HEK293 (cell line): ENCODE data around the gene FBXL7.

Experiments
- CTCF ChIA-PET: fragments of 350-600 bp; formaldehyde crosslinking; extraction: SDS; loops from one replicate; lab custom pipeline; 2021; ENCODE audit warnings: antibody characterized with exemption; lab: Yijun Ruan, JAX
- POLR2A ChIA-PET: fragments of 300-600 bp; formaldehyde crosslinking; extraction: SDS; loops from one replicate; lab custom pipeline; 2020; ENCODE audit warnings: antibody characterized with exemption, inconsistent platforms; lab: Yijun Ruan, JAX
- H3K27ac ChIP-seq: fragments of 200-500 bp; sonication (Bioruptor generic); 2 replicates; pipeline ENCODE4 v1.5.1; 2014; ENCODE audit warnings: low read depth, low read length, control low read depth, inconsistent platforms; ENCODE audit errors: extremely low read depth
- H3K36me3 ChIP-seq, 2 experiments: fragments of 200-500 bp in 1 of 2; sonication (Bioruptor generic) in 1 of 2; 1 replicate in 1 of 2; 2 replicates in 1 of 2; pipeline ENCODE4 v1.5.1; 2014 to 2017; ENCODE audit warnings: inconsistent platforms in 2 of 2, low read length in 2 of 2; ENCODE audit not compliant: control insufficient read depth in 2 of 2, insufficient read depth in 1 of 2
- H3K4me1 ChIP-seq: fragments of 200-500 bp; sonication (Bioruptor generic); 2 replicates; pipeline ENCODE4 v1.5.1; 2014; ENCODE audit warnings: mild to moderate bottlenecking, low read length, inconsistent platforms; ENCODE audit not compliant: control insufficient read depth, insufficient read depth
- H3K4me3 ChIP-seq: 2 replicates; pipeline ENCODE4 v1.5.1; 2011; ENCODE audit warnings: low read depth, mild to moderate bottlenecking, control low read depth, low read length, moderate library complexity
- H3K9me3 ChIP-seq: fragments of 200-500 bp; sonication (Bioruptor generic); 2 replicates; pipeline ENCODE4 v1.5.1; 2014; ENCODE audit warnings: low read depth, low read length, inconsistent platforms; ENCODE audit not compliant: control insufficient read depth, insufficient read depth
- FEZF1 ChIP-seq: fragments of 450-650 bp; formaldehyde crosslinking; IDR thresholded peaks from 2 replicates; pipeline ENCODE4 v1.5.1; 2016; ENCODE audit warnings: missing biosample characterization, missing genetic modification characterization
- GFI1B ChIP-seq: fragments of 450-650 bp; formaldehyde crosslinking; IDR thresholded peaks from 2 replicates; pipeline ENCODE4 v1.5.1; 2016; ENCODE audit warnings: missing biosample characterization, missing genetic modification characterization
- KLF16 ChIP-seq: fragments of 450-650 bp; formaldehyde crosslinking; IDR thresholded peaks from 2 replicates; pipeline ENCODE4 v1.5.1; 2017; ENCODE audit warnings: missing biosample characterization, missing genetic modification characterization
- YY1 ChIP-seq: fragments of 450-650 bp; formaldehyde crosslinking; IDR thresholded peaks from 2 replicates; pipeline ENCODE4 v1.5.1; 2018; ENCODE audit warnings: missing biosample characterization, missing genetic modification characterization
- ZBTB44 ChIP-seq: fragments of 450-650 bp; IDR thresholded peaks from 2 replicates; pipeline ENCODE4 v1.5.1; 2018; ENCODE audit warnings: missing biosample characterization, mild to moderate bottlenecking, missing genetic modification characterization
- ZBTB49 ChIP-seq: fragments of 450-650 bp; formaldehyde crosslinking; IDR thresholded peaks from 2 replicates; pipeline ENCODE4 v1.5.1; 2016; ENCODE audit warnings: missing biosample characterization, missing genetic modification characterization, low read depth
- ZNF133 ChIP-seq: fragments of 450-650 bp; formaldehyde crosslinking; IDR thresholded peaks from 2 replicates; pipeline ENCODE4 v1.5.1; 2016; ENCODE audit warnings: missing biosample characterization, missing genetic modification characterization
- ZNF155 ChIP-seq: fragments of 450-650 bp; formaldehyde crosslinking; IDR thresholded peaks from 2 replicates; pipeline ENCODE4 v1.5.1; 2016; ENCODE audit warnings: missing biosample characterization, missing genetic modification characterization
- ZNF19 ChIP-seq: fragments of 450-650 bp; formaldehyde crosslinking; IDR thresholded peaks from 2 replicates; pipeline ENCODE4; 2016; ENCODE audit warnings: missing biosample characterization, missing genetic modification characterization, low read depth
- ZNF311 ChIP-seq: fragments of 450-650 bp; formaldehyde crosslinking; IDR thresholded peaks from 2 replicates; pipeline ENCODE4 v1.5.1; 2017; ENCODE audit warnings: missing biosample characterization, missing genetic modification characterization, borderline replicate concordance
- ZNF501 ChIP-seq: fragments of 450-650 bp; formaldehyde crosslinking; IDR thresholded peaks from 2 replicates; pipeline ENCODE4 v1.5.1; 2016; ENCODE audit warnings: missing biosample characterization, missing genetic modification characterization
- ZNF521 ChIP-seq: fragments of 450-650 bp; formaldehyde crosslinking; IDR thresholded peaks from 2 replicates; pipeline ENCODE4 v1.5.1; 2017; ENCODE audit warnings: missing biosample characterization, mild to moderate bottlenecking, missing genetic modification characterization
- ZNF585B ChIP-seq: fragments of 450-650 bp; formaldehyde crosslinking; IDR thresholded peaks from 2 replicates; pipeline ENCODE4 v1.5.1; 2016; ENCODE audit warnings: missing biosample characterization, missing genetic modification characterization
- ZNF596 ChIP-seq: fragments of 450-650 bp; IDR thresholded peaks from 2 replicates; pipeline ENCODE4 v1.5.0; 2018; ENCODE audit warnings: missing biosample characterization, mild to moderate bottlenecking, missing genetic modification characterization, moderate library complexity
- ZNF624 ChIP-seq: fragments of 450-650 bp; formaldehyde crosslinking; IDR thresholded peaks from 2 replicates; pipeline ENCODE4 v1.5.1; 2017; ENCODE audit warnings: missing biosample characterization, missing genetic modification characterization
- TF ChIP-seq, protein P1 (sequence below): fragments of 450-650 bp; formaldehyde crosslinking; IDR thresholded peaks from 2 replicates; pipeline ENCODE4 v1.5.1; 2016; ENCODE audit warnings: missing biosample characterization, missing genetic modification characterization
- TF ChIP-seq, protein P2 (sequence below): fragments of 450-650 bp; formaldehyde crosslinking; IDR thresholded peaks from 2 replicates; pipeline ENCODE4 v1.5.1; 2016; ENCODE audit warnings: missing biosample characterization, missing genetic modification characterization
- TF ChIP-seq, protein P3 (sequence below): fragments of 450-650 bp; formaldehyde crosslinking; IDR thresholded peaks from 2 replicates; pipeline ENCODE4 v1.5.1; 2016; ENCODE audit warnings: missing biosample characterization, missing genetic modification characterization

The FBXL7 gene

DNA sequence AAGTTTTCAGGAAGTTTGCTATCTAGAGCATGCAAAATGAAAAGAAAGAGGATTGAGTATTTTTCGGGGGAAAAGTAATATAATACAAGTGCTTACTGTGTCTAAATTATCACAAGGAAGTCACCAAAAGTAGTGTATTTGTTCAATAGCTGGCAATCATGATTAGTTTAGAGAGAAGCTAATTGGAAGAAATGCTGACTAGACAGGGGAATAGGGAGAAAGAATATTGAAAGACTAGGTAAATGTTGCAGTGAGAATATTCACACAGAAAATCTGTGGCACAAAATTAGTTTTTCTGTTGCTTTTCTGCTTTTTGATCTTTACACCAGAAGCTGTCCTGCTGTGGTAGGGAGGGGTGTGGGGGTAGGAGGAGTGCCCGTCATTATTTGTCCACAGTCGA lies 440.9 kb downstream of the FBXL7 start:
- no peak overlapping the region for H3K4me3 ChIP-seq
- ChIA-PET CTCF (interaction anchor here (0.6 kb wide), 1 partner anchor 116 kb away, joined by 4 read pairs; no protein-coding TSS in a partner anchor), POLR2A (no interaction called here)
- TF ChIP-seq YY1 (tag by site-specific recombination) = no peak
- TF ChIP-seq, protein P1, sequence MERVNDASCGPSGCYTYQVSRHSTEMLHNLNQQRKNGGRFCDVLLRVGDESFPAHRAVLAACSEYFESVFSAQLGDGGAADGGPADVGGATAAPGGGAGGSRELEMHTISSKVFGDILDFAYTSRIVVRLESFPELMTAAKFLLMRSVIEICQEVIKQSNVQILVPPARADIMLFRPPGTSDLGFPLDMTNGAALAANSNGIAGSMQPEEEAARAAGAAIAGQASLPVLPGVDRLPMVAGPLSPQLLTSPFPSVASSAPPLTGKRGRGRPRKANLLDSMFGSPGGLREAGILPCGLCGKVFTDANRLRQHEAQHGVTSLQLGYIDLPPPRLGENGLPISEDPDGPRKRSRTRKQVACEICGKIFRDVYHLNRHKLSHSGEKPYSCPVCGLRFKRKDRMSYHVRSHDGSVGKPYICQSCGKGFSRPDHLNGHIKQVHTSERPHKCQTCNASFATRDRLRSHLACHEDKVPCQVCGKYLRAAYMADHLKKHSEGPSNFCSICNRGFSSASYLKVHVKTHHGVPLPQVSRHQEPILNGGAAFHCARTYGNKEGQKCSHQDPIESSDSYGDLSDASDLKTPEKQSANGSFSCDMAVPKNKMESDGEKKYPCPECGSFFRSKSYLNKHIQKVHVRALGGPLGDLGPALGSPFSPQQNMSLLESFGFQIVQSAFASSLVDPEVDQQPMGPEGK (tag by site-specific recombination) = no peak
- TF ChIP-seq, protein P2, sequence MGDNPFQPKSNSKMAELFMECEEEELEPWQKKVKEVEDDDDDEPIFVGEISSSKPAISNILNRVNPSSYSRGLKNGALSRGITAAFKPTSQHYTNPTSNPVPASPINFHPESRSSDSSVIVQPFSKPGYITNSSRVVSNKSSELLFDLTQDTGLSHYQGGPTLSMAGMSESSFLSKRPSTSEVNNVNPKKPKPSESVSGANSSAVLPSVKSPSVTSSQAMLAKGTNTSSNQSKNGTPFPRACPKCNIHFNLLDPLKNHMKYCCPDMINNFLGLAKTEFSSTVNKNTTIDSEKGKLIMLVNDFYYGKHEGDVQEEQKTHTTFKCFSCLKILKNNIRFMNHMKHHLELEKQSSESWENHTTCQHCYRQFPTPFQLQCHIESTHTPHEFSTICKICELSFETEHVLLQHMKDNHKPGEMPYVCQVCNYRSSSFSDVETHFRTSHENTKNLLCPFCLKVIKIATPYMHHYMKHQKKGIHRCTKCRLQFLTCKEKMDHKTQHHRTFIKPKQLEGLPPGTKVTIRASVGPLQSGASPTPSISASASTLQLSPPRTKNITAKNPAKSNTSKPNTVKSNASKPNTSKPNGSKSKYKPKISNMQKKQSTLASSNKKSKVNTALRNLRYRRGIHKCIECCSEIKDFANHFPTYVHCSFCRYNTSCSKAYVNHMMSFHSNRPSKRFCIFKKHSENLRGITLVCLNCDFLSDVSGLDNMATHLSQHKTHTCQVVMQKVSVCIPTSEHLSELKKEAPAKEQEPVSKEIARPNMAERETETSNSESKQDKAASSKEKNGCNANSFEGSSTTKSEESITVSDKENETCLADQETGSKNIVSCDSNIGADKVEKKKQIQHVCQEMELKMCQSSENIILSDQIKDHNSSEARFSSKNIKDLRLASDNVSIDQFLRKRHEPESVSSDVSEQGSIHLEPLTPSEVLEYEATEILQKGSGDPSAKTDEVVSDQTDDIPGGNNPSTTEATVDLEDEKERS (tag by site-specific recombination) = no peak
- no peak for TF ChIP-seq ZNF596 (tag by site-specific recombination)
- TF ChIP-seq ZNF19 (tag by site-specific recombination) = no peak
- no peak for TF ChIP-seq ZNF585B (tag by site-specific recombination)
- no peak for TF ChIP-seq ZNF155 (tag by site-specific recombination)
- TF ChIP-seq GFI1B (tag by site-specific recombination) = no peak
- no peak for TF ChIP-seq ZNF501 (tag by site-specific recombination)
- TF ChIP-seq ZBTB49 (tag by site-specific recombination) = no peak
- TF ChIP-seq KLF16 (tag by site-specific recombination) = no peak
- no peak for TF ChIP-seq ZNF311 (tag by site-specific recombination)
- TF ChIP-seq, protein P3, sequence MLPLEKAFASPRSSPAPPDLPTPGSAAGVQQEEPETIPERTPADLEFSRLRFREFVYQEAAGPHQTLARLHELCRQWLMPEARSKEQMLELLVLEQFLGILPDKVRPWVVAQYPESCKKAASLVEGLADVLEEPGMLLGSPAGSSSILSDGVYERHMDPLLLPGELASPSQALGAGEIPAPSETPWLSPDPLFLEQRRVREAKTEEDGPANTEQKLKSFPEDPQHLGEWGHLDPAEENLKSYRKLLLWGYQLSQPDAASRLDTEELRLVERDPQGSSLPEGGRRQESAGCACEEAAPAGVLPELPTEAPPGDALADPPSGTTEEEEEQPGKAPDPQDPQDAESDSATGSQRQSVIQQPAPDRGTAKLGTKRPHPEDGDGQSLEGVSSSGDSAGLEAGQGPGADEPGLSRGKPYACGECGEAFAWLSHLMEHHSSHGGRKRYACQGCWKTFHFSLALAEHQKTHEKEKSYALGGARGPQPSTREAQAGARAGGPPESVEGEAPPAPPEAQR = no peak
- TF ChIP-seq ZNF624 (tag by site-specific recombination) = no peak
- no peak for TF ChIP-seq ZNF521
- TF ChIP-seq FEZF1 = no peak
- TF ChIP-seq ZBTB44 = no peak
- TF ChIP-seq ZNF133 (tag by site-specific recombination) = no peak
- H3K27ac ChIP-seq = no peak overlapping the region
- H3K9me3 ChIP-seq = no peaks in the 10 kb centered on the region
- H3K4me1 ChIP-seq = no peaks in the 10 kb centered on the region
- peaks cover 0 to 17% of the 10 kb centered on the region in 2 experiments; a peak in 1 of 3 replicates for H3K36me3 ChIP-seq
